GM12878 (cell line): ENCODE results near the gene SHC4. TPM values are rescaled to one million over a fixed set of nuclear protein-coding genes. Genes with fewer than 3 reads are reported as not detected.

Source experiments
- ATAC-seq: fragments of 200-7000 bp; cut with Tn5 transposase; 3 replicates; pipeline ENCODE4 v1.9.1; 2020; ENCODE audit warnings: mild to moderate bottlenecking, moderate library complexity
- BruUV-seq: library from RNA; stranded (reverse); fragments of 400-500 nt; replicated peaks from 2 replicates; lab custom pipeline; 2021; lab: Mats Ljungman, UMichigan
- CTCF ChIA-PET: fragments of 300-600 bp; sonication (Branson Sonifier 250); formaldehyde crosslinking; extraction: SDS; loops from one replicate; lab custom pipeline; 2021; ENCODE audit warnings: inconsistent platforms; lab: Yijun Ruan, JAX
- POLR2A ChIA-PET: fragments of 350-600 bp; formaldehyde crosslinking; extraction: SDS; loops from one replicate; lab custom pipeline; 2021; ENCODE audit warnings: inconsistent platforms; lab: Charles Lee
- RAD21 ChIA-PET: fragments of 300-600 bp; sonication (Branson Sonifier 250); formaldehyde crosslinking; loops from one replicate; lab custom pipeline; 2023; ENCODE audit warnings: antibody characterized with exemption; ENCODE audit not compliant: unreplicated experiment; lab: Charles Lee
- SMC1A ChIA-PET: fragments of 300-600 bp; sonication (Branson Sonifier 250); formaldehyde crosslinking; loops from one replicate; lab custom pipeline; 2023; ENCODE audit not compliant: unreplicated experiment, uncharacterized antibody; lab: Charles Lee
- DNase-seq: peaks from one replicate; pipeline ENCODE4 v3.0.0-alpha.2; 2011; ENCODE audit warnings: low read depth, low spot score
- FAIRE-seq: peaks from 3 replicates; lab custom pipeline; 2011; peaks lifted over from hg19 to GRCh38; lab: Jason Lieb, UNC
- H2AFZ ChIP-seq: 2 replicates; pipeline ENCODE4 v1.6.0; 2011; ENCODE audit warnings: low read depth, low read length, control low read depth; ENCODE audit not compliant: control insufficient read depth
- H3K27ac ChIP-seq: 2 replicates; pipeline ENCODE4 v1.5.1; 2011; ENCODE audit warnings: control low read depth; ENCODE audit not compliant: control insufficient read depth, insufficient read depth
- H3K27me3 ChIP-seq, 2 experiments: replicated peaks in 1 of 2; 2 replicates each; pipeline versions ENCODE4 v1.6.0 to v1.6.1; 2011; ENCODE audit warnings: low read length in 1 of 2; ENCODE audit not compliant: control insufficient read depth in 2 of 2, insufficient read depth in 2 of 2
- H3K36me3 ChIP-seq, 2 experiments: 2 replicates each; pipeline ENCODE4 v1.5.1; 2011; ENCODE audit warnings: low read length in 1 of 2; ENCODE audit not compliant: control insufficient read depth in 2 of 2, insufficient read depth in 2 of 2
- H3K4me1 ChIP-seq: 2 replicates; pipeline ENCODE4 v1.6.1; 2011; ENCODE audit warnings: mild to moderate bottlenecking, low read length, moderate library complexity, mixed read lengths; ENCODE audit not compliant: control insufficient read depth, insufficient read depth
- H3K4me2 ChIP-seq: 2 replicates; pipeline ENCODE4 v1.6.0; 2011; ENCODE audit warnings: control low read depth; ENCODE audit not compliant: control insufficient read depth, insufficient read depth
- H3K4me3 ChIP-seq: fragments of 200-600 bp; sonication (generic); 2 replicates; pipeline ENCODE4 v1.5.1; 2016
- H3K79me2 ChIP-seq: 2 replicates; pipeline ENCODE4 v1.6.0; 2011; ENCODE audit warnings: low read length; ENCODE audit not compliant: control insufficient read depth, insufficient read depth
- H3K9ac ChIP-seq: 2 replicates; pipeline ENCODE4 v1.8.0; 2011; ENCODE audit warnings: low read length, control low read depth, mixed read lengths; ENCODE audit not compliant: control insufficient read depth, insufficient read depth
- H3K9me3 ChIP-seq: replicated peaks from 3 replicates; pipeline ENCODE4 v1.5.1; 2011; ENCODE audit warnings: mild to moderate bottlenecking, low read length; ENCODE audit not compliant: control insufficient read depth, insufficient read depth
- H4K20me1 ChIP-seq: 2 replicates; pipeline ENCODE4 v1.6.0; 2011; ENCODE audit not compliant: control insufficient read depth, insufficient read depth
- ATF7 ChIP-seq: fragments of 450-650 bp; IDR thresholded peaks from 2 replicates; pipeline ENCODE4 v1.6.1; 2016; ENCODE audit warnings: low read depth, mild to moderate bottlenecking
- BHLHE40 ChIP-seq, 2 experiments: fragments of 450-650 bp in 1 of 2; IDR thresholded peaks; 2 replicates each; pipeline ENCODE4 v1.6.1; 2011 to 2017; ENCODE audit warnings: low read depth in 2 of 2, borderline replicate concordance in 1 of 2, improper control_type of control experiment in 1 of 2, low read length in 1 of 2, mild to moderate bottlenecking in 1 of 2
- CEBPB ChIP-seq, 2 experiments: fragments of 150-350 bp in 1 of 2; IDR thresholded peaks; 2 replicates each; pipeline ENCODE4 v1.6.1; 2012 to 2014; ENCODE audit warnings: low read depth in 2 of 2, low read length in 2 of 2, borderline replicate concordance in 1 of 2, inconsistent platforms in 1 of 2
- IKZF2 ChIP-seq, 2 experiments: fragments of 450-650 bp; IDR thresholded peaks; 2 replicates each; pipeline ENCODE4 v1.6.1; 2017; ENCODE audit warnings: mild to moderate bottlenecking in 2 of 2, moderate library complexity in 2 of 2
- JUNB ChIP-seq: IDR thresholded peaks from 2 replicates; pipeline ENCODE4 v1.6.1; 2016; ENCODE audit warnings: antibody characterized with exemption, mild to moderate bottlenecking
- NFIC ChIP-seq: IDR thresholded peaks from 2 replicates; pipeline ENCODE4 v1.6.1; 2012; ENCODE audit warnings: low read depth, mild to moderate bottlenecking, inconsistent platforms, low read length, moderate library complexity
- POLR2AphosphoS2 ChIP-seq: IDR thresholded peaks from 2 replicates; pipeline ENCODE4 v1.6.1; 2011; ENCODE audit warnings: low read depth, mild to moderate bottlenecking, low read length, improper control_type of control experiment, moderate library complexity
- RFX5 ChIP-seq: IDR thresholded peaks from 2 replicates; pipeline ENCODE4 v1.6.1; 2011; ENCODE audit warnings: low read depth, low read length, improper control_type of control experiment
- RUNX3 ChIP-seq: IDR thresholded peaks from 2 replicates; pipeline ENCODE4 v1.6.1; 2012; ENCODE audit warnings: low read length, inconsistent platforms
- STAT1 ChIP-seq: fragments of 450-650 bp; conservative IDR thresholded peaks from 2 replicates; pipeline ENCODE4 v1.6.1; 2014; ENCODE audit warnings: antibody characterized with exemption, mild to moderate bottlenecking
- TCF7 ChIP-seq: IDR thresholded peaks from 2 replicates; pipeline ENCODE4 v1.6.1; 2014; ENCODE audit warnings: antibody characterized with exemption, borderline replicate concordance
- USF1 ChIP-seq: IDR thresholded peaks from 2 replicates; pipeline ENCODE4 v1.6.1; 2011; ENCODE audit warnings: borderline replicate concordance, low read depth, mild to moderate bottlenecking, moderate library complexity, mixed read lengths, low read length; ENCODE audit not compliant: insufficient read depth; ENCODE audit errors: extremely low read length
- YY1 ChIP-seq: IDR thresholded peaks from 2 replicates; pipeline ENCODE4 v1.6.1; 2011; ENCODE audit warnings: low read depth, mild to moderate bottlenecking, low read length
- ZBTB33 ChIP-seq: fragments of 450-650 bp; IDR thresholded peaks from 2 replicates; pipeline ENCODE4 v1.6.1; 2017; ENCODE audit warnings: mild to moderate bottlenecking
- ZNF207 ChIP-seq: fragments of 450-650 bp; IDR thresholded peaks from 2 replicates; pipeline ENCODE4 v1.6.1; 2014; ENCODE audit warnings: antibody characterized with exemption, mild to moderate bottlenecking, borderline replicate concordance
- ZNF592 ChIP-seq: fragments of 450-650 bp; IDR thresholded peaks from 2 replicates; pipeline ENCODE4 v1.6.1; 2017; ENCODE audit warnings: mild to moderate bottlenecking, moderate library complexity
- WGBS: methylation state at CpG from one replicate; pipeline ENCODE4 v1.1.6; 2016; ENCODE audit warnings: low lambda C conversion rate; ENCODE audit not compliant: insufficient replicate concordance, insufficient coverage; ENCODE audit errors: missing lambda C conversion rate; 5-methylcytosine and 5-hydroxymethylcytosine counted together
- in situ Hi-C: fragments of 300-500 bp; cut with MboI; formaldehyde crosslinking; loops from 9 replicates; pipeline ENCODE4 v1.14.3; 2018; ENCODE audit warnings: mixed read lengths
- intact Hi-C: fragments of 100-400 bp; cut with micrococcal nuclease; formaldehyde crosslinking; loops from one replicate; pipeline ENCODE4 v1.14.2; 2022; ENCODE audit not compliant: unreplicated experiment
- polyA plus RNA-seq, 11 experiments: library from polyadenylated mRNA; depleted of rRNA in 4 of 11; unstranded in 6 of 11; stranded (reverse) in 5 of 11; fragments of >200 nt; fragmentation: Nextera tagmentation in 4 of 11; fragmentation: Illumina TruSeq in 1 of 11; extraction: Ambion mirVana in 4 of 11; extraction: Trizol in 1 of 11; gene quantifications; 1 replicate in 1 of 11; 2 replicates in 10 of 11; pipeline versions ENCODE4 v1.2.1 to v1.2.3, GENCODE V29; 2011 to 2016; ENCODE audit warnings: inconsistent platforms in 2 of 11, missing spikeins in 2 of 11, low read depth in 1 of 11
- total RNA-seq, 4 experiments: library from RNA; depleted of rRNA in 3 of 4; stranded (reverse); fragments of >200 nt in 3 of 4; fragmentation: Illumina TruSeq in 1 of 4; extraction: Trizol in 1 of 4; gene quantifications; 2 replicates each; pipeline versions ENCODE4 v1.2.1 to v1.2.3, GENCODE V29; 2013 to 2021

Gene SHC4
- total and polyA plus RNA-seq, 10 of the 15 experiments (the other 5 are each of a cell fraction or from before 2014, with no cell fraction given): 0.04 to 0.87 (median 0.14) TPM

GRCh38 chr15:48966595-48967301 is 3.0 kb upstream of the SHC4 start:
- Histone ChIP-seq H3K27me3 (peaks cover 0 to 11% of the 10 kb centered on the region in 2 experiments; a peak in 2 of 4 replicates), H3K4me3 (no peak overlapping the region), H3K4me2 (no peak overlapping the region), H3K9ac (no peak overlapping the region), H3K27ac (no peak overlapping the region), H2AFZ (peak overlapping the region; percentile 6), H3K9me3 (no peaks in the 10 kb centered on the region; the same call in 2 of the 3 replicates), H4K20me1 (no peaks in the 10 kb centered on the region), H3K79me2 (no peaks in the 10 kb centered on the region), H3K36me3 (no peaks in the 10 kb centered on the region), H3K4me1 (no peaks in the 10 kb centered on the region; the same call in 1 of the 2 replicates)
- CTCF ChIA-PET: interaction anchor here (0.7 to 9.1 kb wide), 20 partner anchors 9 to 630 kb away, joined by 3 to 129 read pairs (median 6); partner anchors contain the start of gene EID1
- RAD21 ChIA-PET: interaction anchor here (0.7 to 5.1 kb wide), 18 partner anchors 9 to 454 kb away, joined by 3 to 78 read pairs (median 4); partner anchors contain the start of gene EID1
- intact Hi-C loops (loop anchor here (1.0 to 5.0 kb wide), 2 partner anchors 84 to 104 kb away; no protein-coding TSS in a partner anchor), in situ Hi-C loops (no loop called here)
- no TSS peak for BruUV-seq
- SMC1A ChIA-PET: interaction anchor here (1.0 to 6.6 kb wide), 22 partner anchors 8 to 614 kb away, joined by 3 to 112 read pairs (median 4); partner anchors contain the start of genes CEP152, COPS2 and EID1
- no peak for FAIRE-seq
- peak; percentile 55 for DNase-seq
- WGBS: 28% methylated on average over 2 of the region's 2 CpGs
- peak; percentile 91 for ATAC-seq
- POLR2A ChIA-PET: interaction anchor here (0.7 to 2.3 kb wide), 4 partner anchors 10 to 95 kb away, joined by 3 to 9 read pairs (median 4); partner anchors contain the start of gene EID1
- TF ChIP-seq USF1 (no peak), YY1 (no peak), RUNX3 (peak; percentile 82), JUNB (no peak), RFX5 (no peak), IKZF2 (IDR thresholded peaks at IDR 0.05) (peak in 1 of 2 experiments; percentile 21; a peak in 2 of 4 replicates), POLR2AphosphoS2 (no peak), ZBTB33 (no peak), NFIC (0 out of 2 replicates have a peak, but pooled peaks have one; percentile 14), ZNF207 (no peak), ATF7 (no peak), ZNF592 (no peak), STAT1 (no peak), TCF7 (no peak), BHLHE40 (IDR thresholded peaks at IDR 0.05; ENCODE audit: borderline replicate concordance in 1 of 2, low read depth in 2 of 2, low read length in 1 of 2) (no peak), CEBPB (IDR thresholded peaks at IDR 0.05; ENCODE audit: borderline replicate concordance in 1 of 2, low read depth in 2 of 2, low read length in 2 of 2) (no peak)
